Measurements from ENCODE around the gene ST6GAL1.

The ST6GAL1 gene

DNA sequence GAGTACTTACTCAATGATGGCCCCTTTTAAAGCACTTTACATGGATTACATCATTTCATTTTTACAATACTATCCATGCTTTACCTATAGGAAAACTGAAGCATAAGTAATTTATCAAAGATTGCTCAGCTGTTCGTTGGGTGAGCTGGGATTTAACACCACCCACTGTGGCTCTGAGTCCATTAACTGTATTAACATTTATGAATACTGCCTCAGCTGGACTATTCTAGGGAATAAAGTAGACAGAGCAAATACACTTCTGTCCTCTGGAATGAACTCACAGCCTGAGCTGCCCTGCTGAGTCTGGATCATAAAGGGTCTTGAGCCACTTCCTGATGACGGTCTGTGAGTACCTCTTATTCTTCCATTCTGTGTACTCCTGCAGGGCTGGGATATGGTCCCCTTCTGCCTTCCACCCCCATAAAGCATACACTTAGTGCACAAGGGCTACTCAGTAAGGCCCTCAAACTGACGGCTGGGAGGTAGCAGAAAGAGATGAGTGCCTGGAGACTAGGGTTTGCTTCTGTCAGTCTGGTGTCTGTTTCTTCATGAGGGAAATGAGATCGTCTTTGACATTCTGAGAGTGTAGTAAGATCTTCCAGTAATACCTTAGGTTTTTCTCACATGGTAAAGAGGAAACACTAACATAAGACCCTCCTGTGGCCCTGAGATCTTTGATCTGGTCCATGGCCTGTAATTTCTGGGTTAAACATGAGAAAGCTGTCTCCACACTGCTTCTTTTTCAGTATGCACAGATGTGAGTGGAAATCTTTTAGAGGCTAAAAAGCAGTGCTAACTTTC is 12.6 kb upstream of the ST6GAL1 start:
- no peak for DNase-seq

GRCh38 chr3:186920301-186920700 is 10.0 kb upstream of the ST6GAL1 start:
- DNase-seq, result no peak

DNA sequence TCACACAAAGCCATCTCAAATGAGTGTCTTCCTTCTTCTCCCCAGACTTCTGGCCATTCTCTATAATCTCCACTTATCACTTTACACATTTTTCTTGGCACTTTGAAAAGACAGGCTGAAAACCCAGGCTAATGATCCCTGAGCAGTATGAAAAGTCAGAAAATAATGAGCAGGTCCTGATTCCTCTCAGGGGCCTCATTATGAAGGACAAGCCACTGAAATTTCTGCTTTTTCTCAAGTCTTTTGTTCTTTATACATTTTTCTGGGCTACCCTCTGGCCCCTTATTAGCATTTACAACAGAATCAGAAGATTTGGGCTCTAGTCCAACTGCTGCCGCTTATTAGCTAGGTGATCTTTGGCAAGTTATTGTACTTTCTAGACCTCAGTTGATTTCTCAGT is 9.5 kb upstream of the ST6GAL1 start:
- no peak for DNase-seq

DNA sequence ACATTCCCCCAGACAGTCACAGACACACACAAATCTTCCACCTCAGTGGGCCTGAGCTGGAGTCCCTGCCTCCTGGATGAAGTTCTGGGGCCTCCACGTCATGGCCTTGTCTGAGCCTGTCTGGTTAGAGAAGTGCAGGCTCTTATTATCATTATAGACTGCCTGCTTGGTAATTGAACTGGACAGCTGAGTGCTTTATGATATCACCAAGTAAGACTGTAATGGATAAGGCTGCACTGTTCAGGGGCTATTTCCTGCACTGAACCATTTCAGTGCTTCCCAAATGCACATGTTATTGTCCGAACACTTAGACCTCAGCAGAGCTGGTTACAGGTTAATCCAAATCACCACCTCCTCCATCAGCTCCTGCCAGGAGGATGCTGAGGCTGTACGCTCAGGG is 8.7 kb upstream of the ST6GAL1 start:
- DNase-seq, result no peak

GRCh38 chr3:186922224-186922623 is 8.1 kb upstream of the ST6GAL1 start:
- DNase-seq, result no peak

- DNase-seq, result no peak
Measured at GRCh38 chr3:186922790-186923189, 7.5 kb upstream of the ST6GAL1 start.

- DNase-seq, result no peak
Measured at GRCh38 chr3:186923241-186923640, 7.1 kb upstream of the ST6GAL1 start.

DNA sequence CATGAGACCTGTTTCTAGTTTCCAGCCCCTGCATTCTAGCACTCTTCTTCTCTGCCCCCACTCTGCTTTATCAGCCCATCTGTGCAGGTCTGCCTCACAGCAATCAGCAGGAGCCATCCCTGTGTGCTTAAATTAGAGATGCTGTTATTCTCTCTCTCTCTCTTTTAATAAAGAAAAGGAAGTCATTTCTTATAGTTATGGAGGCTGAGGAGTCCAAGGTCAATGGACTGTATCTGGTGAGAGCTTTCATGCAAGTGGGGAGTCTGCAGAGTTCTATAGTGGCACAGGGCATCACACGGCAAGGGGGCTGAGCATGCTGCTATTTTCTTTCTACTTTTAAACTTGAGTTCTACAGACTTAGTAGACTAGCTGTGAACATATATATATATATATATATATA is 4.5 kb upstream of the ST6GAL1 start:
- no peak for DNase-seq

DNA sequence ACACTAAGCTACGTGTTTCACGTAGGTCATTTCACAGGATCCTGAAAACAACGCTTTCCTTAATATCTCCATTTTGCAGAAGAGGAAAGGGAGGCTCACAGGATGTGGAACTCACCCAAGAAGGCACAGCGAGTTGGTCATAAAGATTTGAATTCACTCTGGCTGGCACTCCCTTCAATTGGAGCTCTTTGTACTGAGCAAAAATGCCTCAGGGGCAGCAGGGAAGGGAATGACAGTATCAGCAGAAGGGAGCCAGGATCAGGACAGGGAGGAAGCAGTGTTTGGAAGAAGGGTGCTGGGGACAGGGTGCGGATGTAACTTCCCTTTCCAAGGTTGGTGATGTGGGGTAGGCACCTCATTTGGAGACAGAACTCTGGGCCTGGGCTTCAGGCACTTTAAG is 1.1 kb upstream of the ST6GAL1 start:
- no peak for DNase-seq

GRCh38 chr3:186929685-186930084 is 641 bp upstream of the ST6GAL1 start:
- no peak for DNase-seq

DNA sequence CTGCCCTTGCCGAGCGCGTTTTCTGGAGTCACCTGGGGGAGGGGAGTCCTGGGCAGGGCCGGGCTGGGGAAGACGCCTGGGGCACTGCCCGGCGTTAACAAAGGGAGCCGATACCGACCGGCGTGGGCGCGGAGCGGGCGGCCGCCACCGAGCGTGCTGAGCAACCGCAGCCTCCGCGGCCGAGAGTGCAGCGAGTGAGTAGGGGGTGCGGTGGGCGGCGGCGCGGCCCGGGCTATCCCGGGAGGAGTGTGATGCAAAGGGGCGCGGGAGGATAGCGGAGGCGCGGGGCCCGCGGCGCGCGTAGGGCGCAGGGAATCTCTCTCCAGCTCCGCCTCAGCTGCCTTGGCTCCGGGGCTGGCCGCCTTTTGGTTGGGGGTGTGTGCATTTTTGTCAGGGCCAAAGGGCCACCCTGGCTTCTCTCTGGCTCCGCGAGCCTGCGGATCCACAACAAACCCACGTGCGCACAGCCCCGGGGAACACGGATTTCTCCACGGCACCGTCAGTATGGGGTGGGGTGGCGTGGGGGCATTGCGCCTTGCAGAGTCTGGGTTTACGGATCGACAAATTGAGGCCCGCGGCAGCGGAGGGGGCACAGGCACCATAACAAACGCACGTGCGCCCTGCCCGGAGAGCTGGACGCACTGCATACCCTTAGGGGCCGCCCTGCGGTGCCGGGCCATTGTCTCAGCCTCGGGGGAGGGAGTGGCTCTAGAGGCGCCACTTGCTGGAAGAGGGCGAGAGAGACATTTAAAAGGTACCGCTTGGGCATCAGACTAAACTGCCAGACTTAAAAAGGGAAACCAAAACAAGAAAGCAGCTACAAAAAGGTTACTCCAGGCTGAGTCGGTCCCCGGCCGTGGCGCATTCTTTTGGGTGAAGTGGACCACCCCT is 560 bp downstream of the ST6GAL1 start:
- DNase-seq, result peak; percentile 35 to 40

- no peak for DNase-seq
Measured at GRCh38 chr3:186931532-186932280, 1.4 kb downstream of the ST6GAL1 start.

- DNase-seq, result no peak
Measured at GRCh38 chr3:186932281-186933181, 2.2 kb downstream of the ST6GAL1 start.

GRCh38 chr3:186933816-186934215 is 3.5 kb downstream of the ST6GAL1 start:
- DNase-seq, result no peak

DNA sequence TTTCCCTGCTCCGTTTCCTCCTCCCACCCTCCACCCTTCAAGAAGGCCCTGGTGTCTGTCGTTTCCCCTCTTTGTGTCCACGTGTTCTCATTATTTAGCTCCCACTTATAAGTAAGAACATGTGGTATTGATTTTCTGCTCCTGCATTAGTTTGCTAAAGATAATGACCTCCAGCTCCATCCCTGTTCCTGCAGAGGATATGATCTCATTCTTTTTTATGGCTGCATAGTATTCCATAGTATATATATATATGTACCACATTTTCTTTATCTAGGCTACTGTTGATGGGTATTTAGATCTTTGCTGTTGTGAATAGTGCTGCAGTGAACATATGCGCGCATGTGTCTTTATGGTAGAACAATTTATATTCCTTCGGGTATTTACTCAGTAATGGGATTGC is 4.8 kb downstream of the ST6GAL1 start:
- DNase-seq, result no peak

- DNase-seq, result no peak
Measured at GRCh38 chr3:186937017-186937875, 6.9 kb downstream of the ST6GAL1 start.

DNA sequence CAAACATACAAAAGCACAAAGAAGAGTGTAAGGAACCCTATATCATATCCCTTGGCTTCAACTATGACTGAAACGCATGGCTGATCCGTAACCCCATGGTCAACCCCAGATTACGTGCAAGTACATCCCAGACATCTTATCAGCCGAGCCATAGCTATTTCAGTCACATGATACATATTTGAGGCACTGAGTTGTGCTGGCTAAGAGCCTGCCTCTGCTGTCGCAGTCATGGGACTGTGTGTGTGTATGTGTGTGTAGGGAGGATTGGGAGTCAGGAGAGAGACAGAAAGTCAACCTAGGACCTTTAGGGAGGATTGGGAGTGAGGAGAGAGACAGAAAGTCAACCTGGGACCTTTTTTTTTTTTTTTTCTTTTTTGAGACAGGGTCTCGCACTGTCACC is 8.4 kb downstream of the ST6GAL1 start:
- no peak for DNase-seq

DNA sequence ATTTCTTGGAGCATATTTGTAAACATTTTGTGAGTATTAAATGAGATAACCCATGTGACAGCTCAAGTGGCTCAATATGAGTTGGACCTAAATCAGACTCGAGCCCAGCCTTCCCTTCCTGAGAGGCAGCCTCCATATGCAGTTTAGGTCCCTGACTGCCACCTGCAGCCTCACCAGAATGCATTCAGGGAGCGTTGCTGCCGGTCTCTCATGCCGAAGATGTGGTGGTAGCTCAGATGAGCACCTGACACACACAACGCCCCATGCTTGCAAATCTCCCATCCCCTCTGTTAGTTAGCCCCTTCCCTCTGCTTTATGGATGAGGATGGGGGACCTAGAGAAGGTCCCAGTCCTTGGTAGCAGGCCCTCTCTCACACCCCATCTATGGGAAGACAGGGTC is 9.2 kb downstream of the ST6GAL1 start:
- no peak for DNase-seq

DNA sequence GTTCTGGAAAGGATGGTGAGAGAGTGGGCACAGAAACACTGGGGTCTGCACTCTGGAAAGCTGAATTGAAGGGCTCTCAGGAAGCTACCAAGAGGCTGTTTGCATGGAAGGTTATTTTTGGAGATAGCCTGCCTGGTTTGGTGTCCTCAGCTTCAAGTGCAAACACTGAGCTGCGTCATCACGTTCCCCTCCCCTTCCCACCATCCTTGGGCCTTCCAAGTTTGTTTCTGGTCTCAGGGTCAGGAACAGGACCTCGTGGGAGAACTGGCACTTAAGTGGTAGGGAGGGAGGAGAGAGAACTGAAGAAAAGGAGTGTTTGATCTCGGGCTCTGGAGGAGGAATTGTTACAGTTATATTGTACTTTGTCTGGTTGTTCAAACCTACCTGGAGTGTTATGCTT is 10.6 kb downstream of the ST6GAL1 start:
- DNase-seq, result no peak

- no peak for DNase-seq
Measured at GRCh38 chr3:186942168-186942567, 11.8 kb downstream of the ST6GAL1 start.

DNA sequence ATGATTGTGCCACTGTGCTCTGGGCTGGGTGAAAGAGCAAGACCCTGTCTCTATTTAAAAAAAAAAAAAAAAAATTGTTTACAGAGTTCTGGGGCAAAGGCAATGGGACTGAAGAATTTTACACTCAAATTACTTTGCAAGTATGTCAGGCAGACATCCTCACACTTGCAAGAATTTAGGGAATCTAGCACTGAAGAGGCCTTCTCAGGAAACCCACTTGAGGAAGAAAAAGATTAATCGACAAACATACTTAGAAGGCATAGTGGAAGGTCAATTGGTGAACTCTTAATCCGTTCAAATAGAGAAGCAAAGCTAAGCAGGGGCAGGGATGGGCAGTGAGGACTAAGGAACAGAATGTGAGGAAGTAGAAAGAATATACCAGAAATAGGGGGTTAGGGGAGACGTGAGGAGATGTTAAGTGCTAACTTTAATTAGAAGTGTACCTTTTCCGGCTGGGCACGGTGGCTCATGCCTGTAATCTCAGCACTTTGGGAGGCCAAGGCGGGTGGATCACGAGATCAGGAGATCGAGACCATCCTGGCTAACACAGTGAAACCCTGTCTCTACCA is 15.0 kb downstream of the ST6GAL1 start:
- no peak for DNase-seq
